Bronchial epithelial cell (primary cell): ENCODE data around the gene ZSCAN5B. TPM values are rescaled to one million over a fixed set of nuclear protein-coding genes. Genes with fewer than 3 reads are reported as not detected.
"Not testable (repeated sequence)": the region's sequence is repeated elsewhere in the genome, so short reads cannot be mapped to it uniquely, and the experiment has no call there.

ENCODE experiments used
- DNase-seq: peaks from one replicate; pipeline ENCODE4 v3.0.0-alpha.2; 2010; ENCODE audit warnings: low read depth
- FAIRE-seq: peaks from 2 replicates; lab custom pipeline; 2011; peaks lifted over from hg19 to GRCh38; lab: Jason Lieb, UNC
- H3K27me3 ChIP-seq: 2 replicates; pipeline ENCODE4 v1.5.1; 2011; ENCODE audit warnings: low read length; ENCODE audit not compliant: control insufficient read depth, insufficient read depth
- H3K36me3 ChIP-seq: 2 replicates; pipeline ENCODE4 v1.5.1; 2011; ENCODE audit warnings: low read length; ENCODE audit not compliant: control insufficient read depth, insufficient read depth
- H3K4me3 ChIP-seq: 2 replicates; pipeline ENCODE4 v1.5.1; 2011; ENCODE audit warnings: mild to moderate bottlenecking, low read depth, low read length, control low read depth
- CTCF ChIP-seq: IDR thresholded peaks from 2 replicates; pipeline ENCODE4 v1.5.1; 2011; ENCODE audit warnings: mild to moderate bottlenecking, moderate library complexity, low read length, control low read depth, inconsistent platforms; ENCODE audit not compliant: insufficient read depth, severe bottlenecking
- total RNA-seq: library from RNA; depleted of rRNA; stranded (reverse); fragments of >200 nt; gene quantifications from 2 replicates; pipeline ENCODE4 v1.2.1, GENCODE V29; 2014

Gene ZSCAN5B
- total RNA-seq: not detected in 2 replicates

GRCh38 chr19:56197646-56198045, at the start of gene ZSCAN5B:
Gene ZSCAN5B (minus strand): TSS chr19:56197783. CDS start chr19:56193052, 4,731 bp downstream.
- not testable (repeated sequence) for H3K27me3 ChIP-seq, FAIRE-seq, H3K36me3 ChIP-seq, DNase-seq, H3K4me3 ChIP-seq

GRCh38 chr19:56245764-56246163, 48.2 kb upstream of the ZSCAN5B start:
- DNase-seq, FAIRE-seq, H3K36me3 ChIP-seq, H3K4me3 ChIP-seq, H3K27me3 ChIP-seq: not testable (repeated sequence)

GRCh38 chr19:56245121-56245740, 47.6 kb upstream of the ZSCAN5B start:
- Histone ChIP-seq H3K4me3 (no peak overlapping the region), H3K27me3 (no peaks in the 10 kb centered on the region), H3K36me3 (no peaks in the 10 kb centered on the region)
- FAIRE-seq: no peak
- no peak for TF ChIP-seq CTCF
- peak; percentile 3 for DNase-seq

GRCh38 chr19:56223481-56223880, 25.9 kb upstream of the ZSCAN5B start:
- H3K27me3 ChIP-seq: no peaks in the 10 kb centered on the region
- no peak overlapping the region for H3K4me3 ChIP-seq
- DNase-seq (no peak), FAIRE-seq (no peak)
- H3K36me3 ChIP-seq: no peaks in the 10 kb centered on the region
- no peak for TF ChIP-seq CTCF

- no peaks in the 10 kb centered on the region for H3K27me3 ChIP-seq
- H3K36me3 ChIP-seq: no peaks in the 10 kb centered on the region
- H3K4me3 ChIP-seq: no peak overlapping the region
- no peak for TF ChIP-seq CTCF
- DNase-seq (no peak), FAIRE-seq (no peak)
These were observed 25.3 kb upstream of the ZSCAN5B start for GRCh38 chr19:56222901-56223300.

GRCh38 chr19:56221851-56222250, 24.3 kb upstream of the ZSCAN5B start:
- FAIRE-seq: no peak
- H3K27me3 ChIP-seq: no peaks in the 10 kb centered on the region

More at GRCh38 chr19:56221851-56222250, 24.3 kb upstream of the ZSCAN5B start:
- H3K36me3 ChIP-seq: no peaks in the 10 kb centered on the region
- DNase-seq: no peak
- no peak for TF ChIP-seq CTCF
- H3K4me3 ChIP-seq: no peak overlapping the region
